H9 (cell line): ENCODE measurements around the gene SNX15. TPM values are rescaled to one million over a fixed set of nuclear protein-coding genes. Genes with fewer than 3 reads are reported as not detected.

Experiments
- DNase-seq: peaks from one replicate; pipeline ENCODE4 v3.0.0-alpha.2; 2017
- H2AFZ ChIP-seq: one replicate; pipeline ENCODE4 v1.6.1; 2013; ENCODE audit warnings: mild to moderate bottlenecking, low read length, control low read depth, moderate library complexity
- H2AK5ac ChIP-seq: 2 replicates; pipeline ENCODE4 v1.6.1; 2013; ENCODE audit warnings: low read length, control low read depth, mixed read lengths; ENCODE audit not compliant: insufficient read length
- H2BK120ac ChIP-seq: one replicate; pipeline ENCODE4 v1.6.1; 2013; ENCODE audit warnings: low read depth, mild to moderate bottlenecking, low read length, control low read depth, inconsistent platforms; ENCODE audit not compliant: poor library complexity, severe bottlenecking
- H2BK12ac ChIP-seq: 2 replicates; pipeline ENCODE4 v1.6.1; 2013; ENCODE audit warnings: low read length, control low read depth, mixed read lengths, low read depth; ENCODE audit not compliant: insufficient read length
- H2BK15ac ChIP-seq: 2 replicates; pipeline ENCODE4 v1.6.1; 2013; ENCODE audit warnings: low read depth, low read length, control low read depth
- H2BK20ac ChIP-seq: one replicate; pipeline ENCODE4 v1.6.1; 2013; ENCODE audit warnings: low read depth, mild to moderate bottlenecking, low read length, control low read depth, inconsistent platforms; ENCODE audit not compliant: poor library complexity, severe bottlenecking
- H2BK5ac ChIP-seq: 2 replicates; pipeline ENCODE4 v1.6.1; 2013; ENCODE audit warnings: low read length, control low read depth, mixed read lengths; ENCODE audit not compliant: insufficient read length
- H3K14ac ChIP-seq: 2 replicates; pipeline ENCODE4 v1.6.1; 2013; ENCODE audit warnings: low read length, control low read depth; ENCODE audit not compliant: insufficient read depth
- H3K18ac ChIP-seq: 2 replicates; pipeline ENCODE4 v1.6.1; 2013; ENCODE audit warnings: low read depth, mild to moderate bottlenecking, mixed read lengths, low read length, control low read depth; ENCODE audit not compliant: insufficient read length
- H3K23ac ChIP-seq: 2 replicates; pipeline ENCODE4 v1.6.1; 2013; ENCODE audit warnings: low read length, control low read depth, mixed read lengths, low read depth; ENCODE audit not compliant: insufficient read length
- H3K23me2 ChIP-seq: 2 replicates; pipeline ENCODE4 v1.6.1; 2013; ENCODE audit warnings: low read depth, mild to moderate bottlenecking, mixed read lengths, low read length, control low read depth; ENCODE audit not compliant: insufficient read length, poor library complexity, severe bottlenecking
- H3K27ac ChIP-seq: 2 replicates; pipeline ENCODE4 v1.5.1; 2013; ENCODE audit warnings: low read length, control low read depth, mixed read lengths, low read depth; ENCODE audit not compliant: insufficient read length
- H3K27me3 ChIP-seq: 2 replicates; pipeline ENCODE4 v1.6.1; 2013; ENCODE audit warnings: low read length, control low read depth, inconsistent platforms; ENCODE audit not compliant: insufficient read depth
- H3K4ac ChIP-seq: 2 replicates; pipeline ENCODE4 v1.6.1; 2013; ENCODE audit warnings: low read depth, mild to moderate bottlenecking, control low read depth, inconsistent platforms, low read length, moderate library complexity
- H3K4me1 ChIP-seq: 2 replicates; pipeline ENCODE4 v1.6.1; 2013; ENCODE audit warnings: low read length, control low read depth, inconsistent platforms; ENCODE audit not compliant: insufficient read depth
- H3K4me2 ChIP-seq: 2 replicates; pipeline ENCODE4 v1.6.1; 2013; ENCODE audit warnings: low read length, control low read depth, mixed read lengths; ENCODE audit not compliant: insufficient read length, insufficient read depth
- H3K56ac ChIP-seq: 2 replicates; pipeline ENCODE4 v1.6.1; 2013; ENCODE audit warnings: low read depth, mild to moderate bottlenecking, mixed read lengths, low read length, control low read depth; ENCODE audit not compliant: insufficient read length
- H3K79me1 ChIP-seq: 2 replicates; pipeline ENCODE4 v1.6.1; 2013; ENCODE audit warnings: low read depth, mild to moderate bottlenecking, moderate library complexity, low read length, control low read depth, inconsistent platforms; ENCODE audit not compliant: insufficient read depth, poor library complexity, severe bottlenecking
- H3K79me2 ChIP-seq: 2 replicates; pipeline ENCODE4 v1.6.1; 2013; ENCODE audit warnings: low read length, control low read depth, inconsistent platforms; ENCODE audit not compliant: insufficient read depth
- H3K9ac ChIP-seq: 2 replicates; pipeline ENCODE4 v1.6.1; 2013; ENCODE audit warnings: low read length, control low read depth, mixed read lengths; ENCODE audit not compliant: insufficient read length; ENCODE audit errors: extremely low read depth
- H3K9me3 ChIP-seq: one replicate; pipeline ENCODE4 v1.6.1; 2013; ENCODE audit warnings: low read depth, low read length, inconsistent platforms; ENCODE audit not compliant: control insufficient read depth
- H3T11ph ChIP-seq: one replicate; pipeline ENCODE4 v1.6.1; 2013; ENCODE audit warnings: mild to moderate bottlenecking, low read length, control low read depth, inconsistent platforms
- H4K20me1 ChIP-seq: one replicate; pipeline ENCODE4 v1.6.1; 2013; ENCODE audit not compliant: control insufficient read depth, insufficient read length, insufficient read depth
- H4K5ac ChIP-seq: 2 replicates; pipeline ENCODE4 v1.6.1; 2013; ENCODE audit warnings: low read depth, mild to moderate bottlenecking, mixed read lengths, low read length, control low read depth; ENCODE audit not compliant: insufficient read length
- H4K8ac ChIP-seq: replicated peaks from 2 replicates; pipeline ENCODE4 v1.6.1; 2013; ENCODE audit warnings: low read length, control low read depth, mixed read lengths, low read depth; ENCODE audit not compliant: insufficient read length
- H4K91ac ChIP-seq: 2 replicates; pipeline ENCODE4 v1.6.1; 2013; ENCODE audit warnings: low read depth, mild to moderate bottlenecking, moderate library complexity, mixed read lengths, low read length, control low read depth; ENCODE audit not compliant: insufficient read length
- H3K27ac Mint-ChIP-seq, 3 experiments: 2 replicates in 2 of 3; 3 replicates in 1 of 3; pipeline ENCODE4 v1.8.0; 2020 to 2021; ENCODE audit warnings: mixed read lengths in 3 of 3, mild to moderate bottlenecking in 1 of 3, moderate library complexity in 1 of 3
- H3K27me3 Mint-ChIP-seq: 2 replicates; pipeline ENCODE4 v1.8.0; 2021; ENCODE audit warnings: low read depth, mild to moderate bottlenecking, moderate library complexity, mixed read lengths
- H3K36me3 Mint-ChIP-seq, 3 experiments: 2 replicates in 2 of 3; 3 replicates in 1 of 3; pipeline ENCODE4 v1.8.0; 2020 to 2021; ENCODE audit warnings: low read depth in 3 of 3, mixed read lengths in 3 of 3; ENCODE audit not compliant: insufficient read depth in 1 of 3
- H3K4me1 Mint-ChIP-seq, 2 experiments: 2 replicates each; pipeline ENCODE4 v1.8.0; 2020; ENCODE audit warnings: mixed read lengths in 2 of 2
- H3K4me3 Mint-ChIP-seq, 2 experiments: 2 replicates in 1 of 2; 3 replicates in 1 of 2; pipeline ENCODE4 v1.8.0; 2020 to 2021; ENCODE audit warnings: mild to moderate bottlenecking in 2 of 2, mixed read lengths in 2 of 2, moderate library complexity in 1 of 2
- H3K9me3 Mint-ChIP-seq, 2 experiments: 2 replicates in 1 of 2; 3 replicates in 1 of 2; pipeline ENCODE4 v1.8.0; 2020; ENCODE audit warnings: mild to moderate bottlenecking in 2 of 2, mixed read lengths in 2 of 2, moderate library complexity in 1 of 2
- WGBS: extraction: QIAGEN DNeasy Blood & Tissue Kit; methylation state at CpG from one replicate; pipeline ENCODE4 v1.1.7; 2013; ENCODE audit warnings: missing lambda C conversion rate, low lambda C conversion rate, mixed read lengths; ENCODE audit not compliant: insufficient read length; ENCODE audit errors: extremely low coverage; 5-methylcytosine and 5-hydroxymethylcytosine counted together
- total RNA-seq: library from RNA; stranded (reverse); gene quantifications from 2 replicates; pipeline ENCODE4 v1.2.1, GENCODE V29; 2021
- TF ChIP-seq, protein P1 (sequence below): fragments of 200-600 bp; sonication (generic); conservative IDR thresholded peaks from 3 replicates; pipeline ENCODE4 v1.8.0; 2021; ENCODE audit warnings: antibody characterized with exemption, mild to moderate bottlenecking

The SNX15 gene
- total RNA-seq, 1 experiment from 2014 or later: 24.3 TPM

GRCh38 chr11:65063532-65063931, 36.3 kb downstream of the SNX15 start:
- Histone ChIP-seq H3K56ac (no peak overlapping the region), H3K9me3 (no peaks in the 10 kb centered on the region), H2BK15ac (no peak overlapping the region), H3K23me2 (no peaks in the 10 kb centered on the region), H3K4me1 (peaks cover 6% of the 10 kb centered on the region; the same call in 1 of the 2 replicates), H3K18ac (no peak overlapping the region), H2BK5ac (no peak overlapping the region), H4K20me1 (no peaks in the 10 kb centered on the region), H3K79me1 (no peaks in the 10 kb centered on the region), H3K27ac (no peak overlapping the region), H3K23ac (no peak overlapping the region), H2BK12ac (no peak overlapping the region), H3K27me3 (no peaks in the 10 kb centered on the region), H3K4me2 (no peak overlapping the region), H3K4ac (no peak overlapping the region), H3K79me2 (no peaks in the 10 kb centered on the region), H2AK5ac (no peak overlapping the region), H3K14ac (no peak overlapping the region), H4K5ac (no peak overlapping the region), H4K8ac (no peak overlapping the region), H2AFZ (no peak overlapping the region), H4K91ac (no peak overlapping the region), H2BK120ac (no peak overlapping the region), H3K9ac (no peak overlapping the region), H2BK20ac (no peak overlapping the region), H3T11ph (no peak overlapping the region)
- Mint-ChIP-seq H3K4me3 (no peak overlapping the region), H3K9me3 (no peaks in the 10 kb centered on the region), H3K27me3 (peaks cover 8% of the 10 kb centered on the region), H3K27ac (no peak overlapping the region; a peak in 1 of 7 replicates), H3K4me1 (peaks cover 25 to 33% of the 10 kb centered on the region in 2 experiments), H3K36me3 (no peaks in the 10 kb centered on the region)
- no peak for DNase-seq
- TF ChIP-seq, protein P1, sequence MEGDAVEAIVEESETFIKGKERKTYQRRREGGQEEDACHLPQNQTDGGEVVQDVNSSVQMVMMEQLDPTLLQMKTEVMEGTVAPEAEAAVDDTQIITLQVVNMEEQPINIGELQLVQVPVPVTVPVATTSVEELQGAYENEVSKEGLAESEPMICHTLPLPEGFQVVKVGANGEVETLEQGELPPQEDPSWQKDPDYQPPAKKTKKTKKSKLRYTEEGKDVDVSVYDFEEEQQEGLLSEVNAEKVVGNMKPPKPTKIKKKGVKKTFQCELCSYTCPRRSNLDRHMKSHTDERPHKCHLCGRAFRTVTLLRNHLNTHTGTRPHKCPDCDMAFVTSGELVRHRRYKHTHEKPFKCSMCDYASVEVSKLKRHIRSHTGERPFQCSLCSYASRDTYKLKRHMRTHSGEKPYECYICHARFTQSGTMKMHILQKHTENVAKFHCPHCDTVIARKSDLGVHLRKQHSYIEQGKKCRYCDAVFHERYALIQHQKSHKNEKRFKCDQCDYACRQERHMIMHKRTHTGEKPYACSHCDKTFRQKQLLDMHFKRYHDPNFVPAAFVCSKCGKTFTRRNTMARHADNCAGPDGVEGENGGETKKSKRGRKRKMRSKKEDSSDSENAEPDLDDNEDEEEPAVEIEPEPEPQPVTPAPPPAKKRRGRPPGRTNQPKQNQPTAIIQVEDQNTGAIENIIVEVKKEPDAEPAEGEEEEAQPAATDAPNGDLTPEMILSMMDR: no peak
- WGBS: no CpG with 5 or more reads among the region's 3 CpGs
